ENCODE results near the gene GPR173.

The GPR173 gene

GRCh38 chrX:53071604-53072417 lies 23.2 kb downstream of the GPR173 start (continued):
- peak; percentile 97 for TF ChIP-seq ZSCAN4 (tag by site-specific recombination; IDR thresholded peaks at IDR 0.05)
- TF ChIP-seq ZNF529 (tag by site-specific recombination; IDR thresholded peaks at IDR 0.05; ENCODE audit: insufficient replicate concordance) = no peak
- peak; percentile 90 for TF ChIP-seq ZBTB26 (tag by site-specific recombination; optimal IDR thresholded peaks at IDR 0.05)
- no peak for TF ChIP-seq GLI4 (tag by site-specific recombination; IDR thresholded peaks at IDR 0.05)
- TF ChIP-seq YY2 (tag by site-specific recombination; IDR thresholded peaks at IDR 0.05) = peak; percentile 27; the same call in 1 of the 2 replicates
- peak; percentile 94 for TF ChIP-seq CTCF (tag by site-specific recombination; IDR thresholded peaks at IDR 0.05)
- no peak for TF ChIP-seq ZNF221 (tag by site-specific recombination; IDR thresholded peaks at IDR 0.05; ENCODE audit: borderline replicate concordance)
- TF ChIP-seq ZNF10 (tag by site-specific recombination; IDR thresholded peaks at IDR 0.05) = no peak
- 0 out of 2 replicates have a peak, but pooled peaks have one; percentile 17 for TF ChIP-seq ZNF629 (tag by site-specific recombination; IDR thresholded peaks at IDR 0.05)
- TF ChIP-seq REST (tag by site-specific recombination; IDR thresholded peaks at IDR 0.05) = 0 out of 2 replicates have a peak, but pooled peaks have one; percentile 17
- TF ChIP-seq KLF10 (tag by site-specific recombination; IDR thresholded peaks at IDR 0.05) = no peak
- TF ChIP-seq ZNF548 (tag by site-specific recombination; IDR thresholded peaks at IDR 0.05) = no peak
- TF ChIP-seq ZNF580 (tag by site-specific recombination; IDR thresholded peaks at IDR 0.05) = peak; percentile 66; the same call in 1 of the 2 replicates
- TF ChIP-seq ZNF843 (tag by site-specific recombination; IDR thresholded peaks at IDR 0.05) = peak; percentile 54; the same call in 1 of the 2 replicates
- TF ChIP-seq EGR2 (tag by site-specific recombination; IDR thresholded peaks at IDR 0.05; ENCODE audit: low read depth) = 0 out of 2 replicates have a peak, but pooled peaks have one; percentile 9
- peak; percentile 53; the same call in 1 of the 2 replicates for TF ChIP-seq ZBTB1 (tag by site-specific recombination; IDR thresholded peaks at IDR 0.05)
- TF ChIP-seq ZNF362 (tag by site-specific recombination; IDR thresholded peaks at IDR 0.05) = no peak
- TF ChIP-seq ZNF639 (tag by site-specific recombination; IDR thresholded peaks at IDR 0.05) = 0 out of 2 replicates have a peak, but pooled peaks have one; percentile 65
- peak; percentile 45; the same call in 1 of the 2 replicates for TF ChIP-seq ZNF391 (tag by site-specific recombination; IDR thresholded peaks at IDR 0.05; ENCODE audit: borderline replicate concordance, low read depth)
- TF ChIP-seq TRIM28 (IDR thresholded peaks at IDR 0.05; ENCODE audit: borderline replicate concordance, low read length) = peak; percentile 92
- TF ChIP-seq ZNF701 (tag by site-specific recombination; IDR thresholded peaks at IDR 0.05) = no peak
- TF ChIP-seq ZNF837 (tag by site-specific recombination; IDR thresholded peaks at IDR 0.05) = no peak
- peak; percentile 56; the same call in 1 of the 2 replicates for TF ChIP-seq ZBTB17 (tag by site-specific recombination; IDR thresholded peaks at IDR 0.05)
- TF ChIP-seq ZNF23 (tag by site-specific recombination; IDR thresholded peaks at IDR 0.05; ENCODE audit: borderline replicate concordance) = no peak
- no peak for TF ChIP-seq ZBTB6 (tag by site-specific recombination; IDR thresholded peaks at IDR 0.05)
- peak; percentile 18; the same call in 1 of the 2 replicates for TF ChIP-seq FEZF1 (tag by site-specific recombination; IDR thresholded peaks at IDR 0.05)
- no peak for TF ChIP-seq ZNF311 (tag by site-specific recombination; IDR thresholded peaks at IDR 0.05; ENCODE audit: borderline replicate concordance)
